Measurements from ENCODE around the gene F10.

- TF ChIP-seq TARDBP (IDR thresholded peaks at IDR 0.05) (no peak), PKNOX1 (IDR thresholded peaks at IDR 0.05) (no peak), BHLHE40 (IDR thresholded peaks at IDR 0.05; ENCODE audit: borderline replicate concordance) (no peak), ELF4 (IDR thresholded peaks at IDR 0.05) (no peak)
Observed at GRCh38 chr13:113141601-113141970, 19.0 kb downstream of the F10 start.

Data from HEK293T (cell line).